Breast epithelium (tissue), 3 donors: Measurements from ENCODE around the gene G3BP1.

Source experiments
- CTCF ChIP-seq, 3 donors: fragments of 450-650 bp; IDR thresholded peaks; one replicate each; pipeline ENCODE4 v1.5.1; 2016 to 2017; ENCODE audit warnings: antibody characterized with exemption in 3 of 3, mild to moderate bottlenecking in 3 of 3, moderate library complexity in 3 of 3
- POLR2A ChIP-seq: fragments of 450-650 bp; IDR thresholded peaks from one replicate; pipeline ENCODE4 v1.6.1; 2016; ENCODE audit warnings: antibody characterized with exemption, mild to moderate bottlenecking, moderate library complexity
- POLR2AphosphoS5 ChIP-seq, 3 donors: sonication (generic); formaldehyde crosslinking; IDR thresholded peaks; one replicate each; pipeline ENCODE4 v1.6.1; 2017; ENCODE audit warnings: antibody characterized with exemption in 3 of 3

GRCh38 chr5:151855701-151856100, 83.9 kb downstream of the G3BP1 start:
- TF ChIP-seq CTCF (IDR thresholded peaks at IDR 0.05) (no peak), POLR2A (no peak), POLR2AphosphoS5 (IDR thresholded peaks at IDR 0.05) (no peak)
